Nephron progenitor cell (in vitro differentiated cells): ENCODE data around the gene PLA2G2F.

Source experiments
- DNase-seq: peaks from one replicate; pipeline ENCODE4 v3.0.0; 2021
- H3K27ac Mint-ChIP-seq: 2 replicates; pipeline ENCODE4 v1.8.0; 2021; ENCODE audit warnings: mild to moderate bottlenecking, moderate library complexity, mixed read lengths
- H3K27me3 Mint-ChIP-seq: 2 replicates; pipeline ENCODE4 v1.8.0; 2021; ENCODE audit warnings: mild to moderate bottlenecking, low read depth, mixed read lengths; ENCODE audit not compliant: poor library complexity
- H3K36me3 Mint-ChIP-seq: 2 replicates; pipeline ENCODE4 v1.8.0; 2021; ENCODE audit warnings: low read depth, mixed read lengths
- H3K4me1 Mint-ChIP-seq: 2 replicates; pipeline ENCODE4 v1.8.0; 2021; ENCODE audit warnings: mixed read lengths
- H3K4me3 Mint-ChIP-seq: 2 replicates; pipeline ENCODE4 v1.8.0; 2021; ENCODE audit warnings: mild to moderate bottlenecking, moderate library complexity, mixed read lengths
- H3K9me3 Mint-ChIP-seq: 2 replicates; pipeline ENCODE4 v1.8.0; 2021; ENCODE audit warnings: mild to moderate bottlenecking, moderate library complexity, mixed read lengths
- TF ChIP-seq, protein P1 (sequence below): fragments of 200-600 bp; sonication (generic); IDR thresholded peaks from 2 replicates; pipeline ENCODE4 v1.5.0; 2021; ENCODE audit warnings: antibody characterized with exemption

Gene PLA2G2F

DNA sequence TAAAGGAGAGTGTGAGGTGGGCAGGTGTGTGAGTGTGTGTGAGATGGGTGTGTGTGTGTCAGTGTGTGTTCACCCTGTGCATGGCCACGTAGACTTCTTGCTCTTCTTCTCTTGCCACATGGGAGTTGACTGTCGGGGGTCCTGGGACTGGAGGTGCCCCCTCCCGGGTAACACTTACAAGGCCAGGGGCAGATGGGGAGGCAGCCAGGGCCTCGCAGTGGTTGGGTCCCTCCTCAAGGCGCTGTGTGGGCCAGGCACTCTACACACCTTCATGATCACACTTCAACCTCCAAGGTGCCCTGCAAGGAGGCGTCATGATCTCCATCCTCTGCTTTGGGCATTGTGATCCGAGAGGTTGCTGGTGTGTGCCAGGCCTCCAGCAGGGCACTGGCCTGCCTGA is 2.3 kb downstream of the PLA2G2F start:
- H3K4me1 Mint-ChIP-seq: peaks cover 27% of the 10 kb centered on the region

DNA sequence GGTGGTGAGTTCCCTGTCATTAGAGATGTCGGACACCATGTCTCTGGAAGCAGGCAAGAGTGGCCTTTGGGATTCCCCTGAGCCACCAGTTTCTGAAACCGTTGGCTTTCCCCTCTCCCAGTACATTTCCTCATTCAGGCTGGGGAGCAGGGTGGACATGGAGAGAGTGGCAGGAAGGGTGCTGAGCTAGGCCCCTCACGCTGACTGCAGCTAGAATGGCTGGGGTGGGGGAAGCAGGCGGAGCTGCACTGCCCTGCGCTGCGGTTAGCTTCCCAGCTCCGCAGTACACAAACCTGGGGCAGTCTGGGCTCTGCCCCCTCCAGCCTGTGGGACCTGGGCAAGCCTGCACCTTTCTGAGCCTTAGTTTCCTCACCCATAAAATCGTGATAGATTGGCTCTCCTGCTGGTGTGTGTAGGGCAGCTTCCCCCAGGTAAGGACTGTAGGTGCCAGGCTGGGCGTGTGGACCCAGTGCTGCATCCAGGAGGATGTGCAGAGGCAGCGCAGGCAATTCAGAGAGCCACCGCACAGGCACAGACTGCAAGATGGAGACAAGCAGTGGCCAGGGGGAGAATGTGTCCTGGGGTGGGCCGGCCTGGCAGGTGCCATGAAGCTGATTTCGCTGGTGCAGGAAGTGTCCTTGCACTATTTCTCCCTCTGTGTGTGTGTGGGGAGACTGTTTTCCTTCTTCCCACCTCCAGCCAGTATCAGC is 3.0 kb downstream of the PLA2G2F start:
- Mint-ChIP-seq H3K4me3 (no peak overlapping the region), H3K27ac (no peak overlapping the region), H3K4me1 (peaks cover 27% of the 10 kb centered on the region), H3K9me3 (no peaks in the 10 kb centered on the region), H3K27me3 (peaks cover 6% of the 10 kb centered on the region), H3K36me3 (no peaks in the 10 kb centered on the region)
- TF ChIP-seq, protein P1, sequence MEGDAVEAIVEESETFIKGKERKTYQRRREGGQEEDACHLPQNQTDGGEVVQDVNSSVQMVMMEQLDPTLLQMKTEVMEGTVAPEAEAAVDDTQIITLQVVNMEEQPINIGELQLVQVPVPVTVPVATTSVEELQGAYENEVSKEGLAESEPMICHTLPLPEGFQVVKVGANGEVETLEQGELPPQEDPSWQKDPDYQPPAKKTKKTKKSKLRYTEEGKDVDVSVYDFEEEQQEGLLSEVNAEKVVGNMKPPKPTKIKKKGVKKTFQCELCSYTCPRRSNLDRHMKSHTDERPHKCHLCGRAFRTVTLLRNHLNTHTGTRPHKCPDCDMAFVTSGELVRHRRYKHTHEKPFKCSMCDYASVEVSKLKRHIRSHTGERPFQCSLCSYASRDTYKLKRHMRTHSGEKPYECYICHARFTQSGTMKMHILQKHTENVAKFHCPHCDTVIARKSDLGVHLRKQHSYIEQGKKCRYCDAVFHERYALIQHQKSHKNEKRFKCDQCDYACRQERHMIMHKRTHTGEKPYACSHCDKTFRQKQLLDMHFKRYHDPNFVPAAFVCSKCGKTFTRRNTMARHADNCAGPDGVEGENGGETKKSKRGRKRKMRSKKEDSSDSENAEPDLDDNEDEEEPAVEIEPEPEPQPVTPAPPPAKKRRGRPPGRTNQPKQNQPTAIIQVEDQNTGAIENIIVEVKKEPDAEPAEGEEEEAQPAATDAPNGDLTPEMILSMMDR: no peak
- no peak for DNase-seq

More for the DNA sequence above, 2.3 kb downstream of the PLA2G2F start:
- no peak overlapping the region for H3K4me3 Mint-ChIP-seq
- H3K9me3 Mint-ChIP-seq: no peaks in the 10 kb centered on the region
- no peak overlapping the region for H3K27ac Mint-ChIP-seq
- no peaks in the 10 kb centered on the region for H3K36me3 Mint-ChIP-seq
- no peak for DNase-seq
- peaks cover 6% of the 10 kb centered on the region for H3K27me3 Mint-ChIP-seq
- TF ChIP-seq, protein P1: no peak

DNA sequence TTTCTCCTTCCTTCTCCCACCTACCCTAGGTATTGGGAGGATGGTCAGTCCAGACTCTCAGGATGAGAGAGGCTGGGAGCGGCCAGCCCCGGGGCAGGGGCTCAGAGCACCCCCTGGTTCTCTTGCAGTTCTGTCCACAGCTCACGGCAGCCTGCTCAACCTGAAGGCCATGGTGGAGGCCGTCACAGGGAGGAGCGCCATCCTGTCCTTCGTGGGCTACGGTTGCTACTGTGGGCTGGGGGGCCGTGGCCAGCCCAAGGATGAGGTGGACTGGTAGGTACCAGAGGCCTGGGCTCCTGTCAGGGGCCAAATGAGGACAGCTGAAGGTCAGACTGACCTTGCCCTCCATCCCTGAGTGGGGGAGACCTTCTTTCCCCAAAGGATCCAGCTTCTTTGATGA is 4.2 kb downstream of the PLA2G2F start:
- Mint-ChIP-seq H3K4me1 (peaks cover 27% of the 10 kb centered on the region), H3K36me3 (no peaks in the 10 kb centered on the region), H3K27ac (no peak overlapping the region), H3K27me3 (peaks cover 6% of the 10 kb centered on the region), H3K9me3 (no peaks in the 10 kb centered on the region), H3K4me3 (no peak overlapping the region)
- no peak for DNase-seq
- TF ChIP-seq, protein P1: no peak

DNA sequence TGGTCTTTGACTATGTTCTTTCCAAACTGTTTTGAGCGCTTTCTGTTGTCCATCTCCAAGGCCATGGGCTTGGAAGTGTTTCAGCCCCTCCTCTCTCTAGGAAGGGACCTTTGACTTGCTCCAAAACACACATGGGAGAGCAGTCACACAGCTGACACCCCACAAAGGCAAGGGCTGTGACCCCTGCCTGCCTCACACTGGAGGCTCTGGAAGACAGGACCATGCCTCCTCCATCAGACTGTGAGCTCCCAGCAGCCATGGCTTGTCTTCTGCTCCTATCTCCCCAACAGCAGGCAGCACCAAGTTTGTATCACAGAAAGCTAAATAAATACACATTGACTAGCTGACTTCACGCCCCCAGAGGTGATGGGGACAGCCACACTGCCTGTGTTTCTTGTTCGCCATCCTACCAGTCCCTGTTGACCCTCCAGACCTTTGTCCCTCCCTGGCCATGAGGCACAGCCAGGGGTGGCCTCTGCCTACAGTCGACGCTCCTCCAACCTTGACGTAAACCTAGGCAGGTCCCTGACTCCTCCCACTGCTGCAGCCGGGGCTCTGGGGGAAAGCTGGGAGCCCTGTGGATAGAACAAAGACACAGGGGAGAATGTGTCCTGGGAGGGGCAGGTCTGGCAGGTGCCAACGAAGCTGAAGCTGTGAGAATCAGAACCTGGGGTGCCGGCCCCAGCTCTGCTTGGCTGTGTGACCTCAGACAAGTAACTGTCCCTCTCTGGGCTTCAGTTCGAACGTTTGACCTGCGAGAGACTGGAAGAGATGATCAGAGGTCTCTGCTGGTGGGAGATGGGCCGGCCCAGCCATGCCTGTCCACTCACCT is 4.8 kb downstream of the PLA2G2F start:
- DNase-seq: no peak
- H3K36me3 Mint-ChIP-seq: no peaks in the 10 kb centered on the region
- TF ChIP-seq, protein P1: no peak

DNA sequence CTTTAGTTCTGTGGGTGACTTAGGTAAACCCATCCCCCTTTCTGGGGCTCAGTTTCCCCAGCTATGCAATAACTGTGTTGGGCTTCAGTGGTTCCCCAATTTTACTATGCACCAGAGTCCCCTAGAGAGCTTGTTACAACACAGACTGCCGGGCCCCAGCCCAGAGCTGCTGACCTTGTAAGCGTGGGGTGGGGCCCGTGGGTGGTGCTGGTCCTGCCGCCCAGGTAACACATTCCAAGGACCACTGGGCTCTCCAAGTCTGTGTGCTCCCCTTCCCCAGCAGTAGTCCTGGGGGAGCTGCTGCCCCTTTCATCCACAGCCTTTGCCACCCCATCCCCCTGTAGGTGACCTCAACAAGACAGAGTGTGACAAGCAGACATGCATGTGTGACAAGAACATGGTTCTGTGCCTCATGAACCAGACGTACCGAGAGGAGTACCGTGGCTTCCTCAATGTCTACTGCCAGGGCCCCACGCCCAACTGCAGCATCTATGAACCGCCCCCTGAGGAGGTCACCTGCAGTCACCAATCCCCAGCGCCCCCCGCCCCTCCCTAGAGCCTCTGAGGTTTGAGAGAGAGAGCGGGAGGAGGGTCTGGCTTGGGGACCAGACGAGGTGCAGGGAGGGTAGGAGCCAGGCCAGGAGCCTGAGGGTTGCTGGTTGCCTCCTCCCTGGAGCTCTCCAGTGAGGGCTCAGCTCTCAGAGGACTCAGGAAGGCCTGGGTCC is 8.9 kb downstream of the PLA2G2F start:
- TF ChIP-seq, protein P1: no peak
- Mint-ChIP-seq H3K36me3 (no peaks in the 10 kb centered on the region), H3K27ac (no peak overlapping the region), H3K9me3 (no peaks in the 10 kb centered on the region), H3K4me1 (peaks cover 15% of the 10 kb centered on the region), H3K27me3 (no peaks in the 10 kb centered on the region), H3K4me3 (no peak overlapping the region)
- DNase-seq: no peak

More for the DNA sequence above, 4.8 kb downstream of the PLA2G2F start:
- Mint-ChIP-seq H3K4me1 (peaks cover 27% of the 10 kb centered on the region), H3K9me3 (no peaks in the 10 kb centered on the region), H3K27me3 (peaks cover 6% of the 10 kb centered on the region), H3K27ac (no peak overlapping the region), H3K4me3 (no peak overlapping the region)
